GM21381 (cell line): ENCODE data around the gene CDON.
"Not testable (repeated sequence)": the region's sequence is repeated elsewhere in the genome, so short reads cannot be mapped to it uniquely, and the experiment has no call there.

Experiments used
- ATAC-seq: cut with Tn5 transposase; IDR thresholded peaks from one replicate; pipeline ENCODE4 v1.9.1; 2021; ENCODE audit warnings: mild to moderate bottlenecking, moderate library complexity; ENCODE audit not compliant: unreplicated experiment

Gene CDON

DNA sequence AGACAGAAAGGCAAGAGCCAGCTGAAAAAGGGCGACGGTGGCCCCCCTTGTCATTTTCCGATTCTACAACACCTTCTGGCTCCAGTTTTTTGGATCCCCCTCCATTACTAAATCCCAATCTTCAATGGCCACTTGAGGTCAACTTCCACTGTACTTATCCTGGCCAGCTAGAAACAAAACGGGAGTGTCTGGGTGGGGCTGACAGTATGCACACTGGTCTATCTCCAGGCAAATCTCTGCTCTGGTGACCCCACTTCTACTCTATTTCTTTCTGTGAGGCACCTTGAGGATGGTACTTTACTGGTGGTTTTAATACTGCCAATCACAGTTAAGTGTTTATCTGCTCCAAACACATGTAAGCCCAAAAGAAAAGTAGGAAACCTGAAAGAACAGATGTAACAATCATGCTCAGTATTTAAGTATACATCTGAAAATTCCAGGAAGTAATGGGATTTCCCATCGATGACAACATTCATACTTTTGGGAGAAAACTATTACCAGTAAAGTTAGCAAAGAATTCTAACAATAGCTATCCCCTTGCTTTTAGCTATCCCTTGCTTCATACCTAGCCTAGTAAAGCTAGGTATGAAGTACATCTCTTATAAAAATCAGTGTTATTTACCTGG is 16.0 kb downstream of the CDON start:
- no peak for ATAC-seq

DNA sequence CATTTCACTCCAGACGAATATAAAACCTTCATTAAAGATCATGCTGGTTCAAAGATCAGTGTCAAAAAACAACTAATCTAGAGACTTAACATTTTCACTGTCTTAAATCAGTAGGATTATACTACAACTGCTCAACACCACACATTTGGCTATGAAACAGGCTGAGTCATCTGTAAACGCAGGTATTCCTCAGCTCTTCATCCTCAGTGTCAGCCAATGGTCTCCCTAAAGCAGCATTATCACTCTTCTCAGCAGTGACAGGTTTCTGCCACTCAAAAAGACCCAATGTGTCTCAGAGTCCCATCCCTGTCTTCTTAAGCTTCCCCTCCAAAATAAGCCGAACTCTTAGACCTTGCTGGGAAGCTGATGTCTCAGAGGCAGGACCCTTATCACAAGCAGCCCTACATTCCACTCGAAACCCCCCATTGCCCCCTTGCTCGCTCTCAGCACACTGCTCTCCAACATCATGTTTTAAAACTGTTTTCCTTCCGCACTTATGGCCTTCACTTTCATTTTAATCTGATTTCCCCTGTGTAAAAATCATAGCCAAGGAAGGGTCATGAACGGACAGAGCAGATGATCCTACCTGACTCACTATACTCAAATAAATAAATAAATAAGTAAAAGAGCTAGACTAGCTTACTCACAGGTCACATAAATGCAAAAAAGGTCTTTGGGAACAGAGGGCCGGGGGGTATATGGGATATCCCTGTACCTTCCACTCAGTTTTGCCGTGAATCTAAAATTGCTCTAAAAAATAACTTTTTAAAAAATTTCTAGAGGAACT is 23.0 kb downstream of the CDON start:
- no peak for ATAC-seq

DNA sequence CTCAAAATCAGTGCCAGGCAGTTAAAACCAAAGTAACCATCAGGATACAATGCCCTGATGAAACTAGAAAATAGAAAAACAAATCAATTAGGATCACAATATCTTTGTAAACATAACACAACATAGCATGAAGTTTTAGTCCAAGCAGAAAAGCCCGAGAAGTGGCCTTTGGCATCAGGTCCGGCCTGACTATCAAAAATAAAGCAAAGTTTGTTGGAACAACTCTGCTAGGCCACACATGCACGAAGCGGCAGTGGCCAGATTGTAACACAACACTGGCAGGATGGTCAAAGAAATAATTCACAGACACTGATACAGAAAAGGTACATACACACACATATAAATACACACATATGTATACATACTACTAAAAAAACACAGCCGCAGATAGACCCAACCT is 26.9 kb downstream of the CDON start:
- ATAC-seq = no peak

DNA sequence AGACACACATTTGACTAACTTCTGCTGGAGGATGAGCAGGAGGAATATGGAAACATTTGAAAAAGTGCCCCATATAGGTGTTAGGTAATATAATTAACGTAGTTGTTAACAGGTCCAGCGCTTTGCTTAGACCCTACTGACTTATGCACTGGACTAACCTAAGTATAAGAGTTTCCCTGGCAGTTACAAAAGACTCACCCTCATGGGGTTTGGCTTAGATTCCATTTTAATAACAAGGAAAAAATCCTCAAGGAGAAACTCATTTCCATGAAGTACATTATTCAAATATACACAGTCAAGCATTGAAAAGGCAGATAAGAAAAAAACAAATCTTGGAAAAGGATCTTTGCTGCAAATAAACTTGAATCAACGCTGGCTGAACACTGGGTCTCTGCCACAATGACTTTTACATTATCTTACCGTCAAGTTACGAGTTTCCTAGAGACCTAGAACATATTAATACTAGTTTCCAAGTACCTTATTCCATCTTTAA is 27.7 kb downstream of the CDON start:
- no peak for ATAC-seq

DNA sequence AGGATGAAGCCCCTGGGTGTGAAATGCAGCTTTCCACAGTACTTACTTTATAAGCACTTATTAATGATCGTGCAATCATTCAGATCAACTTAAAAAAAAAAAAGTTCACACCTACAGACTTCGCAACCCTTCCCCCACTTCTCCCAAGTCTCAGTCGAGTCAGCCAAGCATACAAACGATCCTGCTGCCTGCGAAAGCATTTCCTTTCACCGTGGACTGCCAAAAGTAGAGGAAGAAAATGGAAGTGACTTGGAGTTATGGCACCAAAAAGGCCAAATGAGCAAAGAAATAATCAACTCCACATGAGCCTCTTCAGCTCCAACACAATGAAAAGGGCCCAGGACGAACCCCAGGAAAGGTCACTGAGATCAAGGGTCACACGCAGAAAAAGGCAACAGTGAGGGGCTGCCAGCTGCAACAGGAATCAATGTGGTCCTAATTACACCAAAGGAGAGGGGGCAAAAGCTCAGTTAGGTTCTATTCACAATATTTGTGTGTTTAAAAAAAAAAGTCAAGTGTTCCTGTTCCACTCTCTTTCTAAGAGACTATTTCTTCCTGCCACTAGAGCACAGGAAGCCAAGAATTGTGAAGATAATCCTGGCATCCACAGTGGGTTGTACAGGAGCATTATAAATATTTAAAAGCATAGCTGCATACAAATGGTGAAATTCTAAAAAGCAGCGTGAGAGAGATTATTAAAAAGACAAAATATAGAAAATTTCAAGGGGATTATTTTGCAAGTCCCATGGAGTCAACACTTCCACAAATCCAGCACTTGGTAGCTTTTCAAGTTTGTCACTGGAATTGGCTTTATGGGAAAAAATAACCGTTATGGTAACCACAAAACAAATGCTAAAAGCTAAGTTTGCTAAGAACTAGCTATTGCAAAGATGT is 28.4 kb downstream of the CDON start:
- no peak for ATAC-seq

DNA sequence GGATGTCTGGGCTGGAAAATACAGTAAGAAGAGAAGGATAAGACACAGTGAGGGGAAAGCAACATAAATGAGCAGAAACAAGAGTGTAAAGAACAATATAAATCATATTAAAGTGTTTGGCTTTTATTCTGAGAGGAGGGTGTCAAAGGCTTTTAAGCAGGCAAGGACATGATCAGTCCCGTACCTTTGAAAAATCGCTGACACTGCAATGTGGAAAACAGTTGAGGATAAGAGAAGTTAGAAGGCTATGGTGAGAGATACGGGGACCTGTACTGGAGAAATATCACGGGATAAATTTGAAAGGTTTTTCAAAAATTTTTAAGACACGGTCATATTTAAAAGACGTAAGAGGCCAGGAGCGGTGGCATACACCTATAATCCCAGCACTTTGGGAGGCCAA is 30.3 kb downstream of the CDON start:
- ATAC-seq = no peak

DNA sequence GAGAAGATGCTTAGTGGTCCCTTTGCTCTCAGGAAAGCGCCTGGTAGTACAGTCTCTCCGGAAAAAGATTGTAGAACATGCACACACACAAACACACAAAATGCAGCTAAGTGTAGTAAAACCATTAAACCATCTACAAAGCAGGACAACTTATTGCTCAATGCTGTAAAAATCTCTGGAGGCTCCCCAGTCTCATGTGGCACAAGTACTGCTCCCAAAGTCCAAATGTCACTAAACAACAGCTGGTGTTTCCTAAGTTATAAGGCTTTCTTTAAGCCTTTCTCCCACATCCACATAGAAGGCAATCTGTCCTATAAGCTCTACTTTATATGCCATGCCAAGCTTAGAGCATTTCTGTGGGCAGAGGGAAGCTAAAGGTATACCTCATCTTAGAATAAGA is 32.9 kb downstream of the CDON start:
- ATAC-seq = no peak

DNA sequence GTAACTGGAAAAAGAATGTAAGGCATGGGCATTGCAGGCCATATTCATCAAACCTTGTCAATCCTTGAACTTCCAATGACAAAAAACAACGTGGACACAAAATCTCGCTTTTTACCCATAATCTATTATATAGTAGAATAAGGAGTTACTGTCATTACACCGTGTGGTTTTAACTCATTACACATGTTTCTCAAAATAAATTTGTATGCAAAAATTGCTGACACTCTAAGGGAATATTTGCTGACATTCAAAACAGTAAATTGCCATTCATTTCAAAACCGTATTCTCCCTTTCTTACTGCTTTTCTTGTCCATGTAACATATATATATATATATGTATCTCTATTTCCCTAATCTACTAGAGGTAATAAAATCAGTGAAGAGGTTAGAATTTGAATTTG is 33.4 kb downstream of the CDON start:
- ATAC-seq = no peak

DNA sequence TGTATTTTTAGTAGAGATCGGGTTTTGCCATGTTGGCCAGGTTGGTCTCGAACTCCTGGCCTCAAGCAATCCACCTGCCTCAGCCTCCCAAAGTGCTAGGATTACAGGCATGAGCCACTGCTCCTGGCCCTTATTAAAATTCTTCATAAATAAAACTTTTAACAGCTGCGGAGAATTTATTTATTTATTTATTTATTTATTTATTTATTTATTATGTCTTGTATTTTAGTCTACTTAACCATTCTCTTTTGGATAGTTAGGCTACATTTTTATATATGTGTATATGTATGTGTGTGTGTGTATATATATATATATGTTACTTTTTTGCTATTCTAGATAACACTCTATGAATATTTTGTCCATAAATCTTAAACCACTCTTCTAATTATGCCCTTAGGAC is 34.1 kb downstream of the CDON start:
- ATAC-seq = not testable (repeated sequence)

DNA sequence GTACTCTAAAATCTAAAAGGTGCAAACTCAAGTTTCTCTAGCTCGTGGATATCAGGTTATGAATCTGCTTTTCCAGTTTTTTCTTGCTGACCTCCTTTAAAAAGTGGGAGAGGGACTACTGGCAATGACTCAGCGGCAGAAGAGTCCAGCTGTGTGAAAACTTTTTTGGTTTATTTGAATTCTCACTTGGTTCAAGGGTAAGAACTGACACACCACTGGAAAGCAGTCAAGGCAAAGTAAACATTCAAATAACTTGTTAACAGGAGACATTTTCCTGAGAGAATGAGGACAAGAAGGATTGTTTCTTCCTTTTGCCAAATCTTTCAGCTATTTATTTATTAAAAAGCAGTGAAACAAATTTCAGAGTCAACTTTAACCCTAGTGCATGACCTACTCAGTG is 36.1 kb downstream of the CDON start:
- no peak for ATAC-seq

DNA sequence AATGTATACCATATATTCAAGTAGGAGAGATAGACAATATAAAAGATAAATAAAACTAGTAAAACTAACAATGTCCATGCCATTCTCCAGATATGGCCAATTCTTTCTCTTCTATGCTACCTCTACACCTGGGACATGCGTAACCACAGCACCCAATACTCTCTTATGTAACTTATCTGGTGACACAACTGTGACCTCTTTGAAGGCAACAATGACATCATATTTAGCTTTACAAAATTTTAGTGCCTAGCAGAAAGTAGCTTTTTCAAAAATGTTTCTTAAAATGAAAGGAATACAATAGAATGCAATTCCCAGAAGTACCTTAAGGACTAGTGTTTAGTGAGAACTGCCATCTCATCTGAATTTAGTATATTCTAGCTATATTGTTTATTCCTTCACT is 36.8 kb downstream of the CDON start:
- no peak for ATAC-seq

DNA sequence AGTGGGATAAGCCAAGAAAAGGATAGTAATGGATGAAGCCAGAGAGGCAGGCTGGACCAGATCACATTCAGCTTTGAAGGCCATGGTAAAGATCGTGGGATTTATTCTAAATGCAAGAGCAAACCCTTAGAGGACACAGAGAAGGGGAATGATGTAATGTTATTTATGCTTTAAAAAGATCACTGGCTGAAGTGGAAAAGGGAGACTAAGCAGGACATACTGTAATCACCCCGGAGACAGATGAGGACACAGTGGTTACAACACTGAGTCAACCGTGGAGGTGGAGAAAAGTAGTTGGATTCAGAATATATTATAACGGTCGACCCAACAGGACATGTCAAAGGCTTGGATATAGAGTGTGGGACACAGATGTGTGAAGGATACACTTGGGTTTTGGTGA is 38.5 kb downstream of the CDON start:
- ATAC-seq = no peak

DNA sequence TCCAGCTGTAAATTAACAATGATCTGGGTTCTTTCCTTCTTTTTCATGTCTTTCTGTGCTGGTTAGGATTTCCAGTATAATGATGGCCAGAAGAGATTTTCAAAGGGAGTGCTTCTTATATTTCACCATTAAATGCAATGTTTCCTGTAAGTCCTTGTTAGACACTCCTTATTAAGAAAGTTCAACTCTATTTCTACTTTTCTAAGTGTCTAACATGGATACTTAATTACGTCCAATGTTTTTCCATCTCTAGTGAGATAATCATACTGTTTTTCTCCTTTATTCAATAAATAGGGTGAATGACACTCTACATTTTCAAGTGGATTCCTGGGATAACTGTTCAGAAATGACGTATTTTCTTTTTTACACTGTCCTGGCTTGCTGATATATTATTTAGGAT is 49.8 kb downstream of the CDON start:
- no peak for ATAC-seq

DNA sequence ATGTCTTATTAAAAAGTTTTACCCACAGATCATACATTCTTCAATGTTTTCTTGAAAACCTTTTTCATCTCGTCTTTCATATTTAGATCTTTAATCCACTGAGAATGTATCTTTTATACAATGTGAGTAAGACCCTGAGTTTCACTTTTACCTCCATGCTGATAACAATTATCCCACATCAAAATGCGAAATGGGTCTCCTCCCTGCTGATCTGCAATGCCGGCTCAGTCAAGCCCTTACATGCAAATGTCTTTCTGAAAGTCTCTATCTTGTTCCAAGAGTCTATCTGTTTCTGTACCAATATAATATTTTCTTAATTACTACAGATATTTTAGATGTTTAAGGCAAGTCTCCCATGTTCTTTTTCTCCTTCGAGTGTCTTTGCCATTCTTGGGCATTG is 50.9 kb downstream of the CDON start:
- no peak for ATAC-seq

DNA sequence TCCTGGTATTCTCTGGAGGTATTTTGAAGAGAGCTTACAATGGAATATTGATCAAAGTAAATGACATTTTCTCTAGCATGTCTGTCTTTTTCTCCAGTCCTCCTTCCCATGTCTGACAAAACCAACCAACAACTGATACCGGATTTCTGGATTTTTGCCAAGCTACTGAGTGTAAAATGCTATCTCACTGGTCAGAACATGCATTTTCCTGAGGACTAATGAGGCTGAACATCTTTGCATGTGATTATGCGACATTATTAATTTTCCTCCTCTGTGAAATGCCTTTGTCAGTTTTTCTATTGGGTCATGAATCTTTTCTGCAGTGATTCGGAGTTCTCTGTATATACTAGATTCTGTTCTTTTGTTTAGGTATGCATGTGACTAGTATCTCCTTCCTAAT is 51.4 kb downstream of the CDON start:
- ATAC-seq = no peak

DNA sequence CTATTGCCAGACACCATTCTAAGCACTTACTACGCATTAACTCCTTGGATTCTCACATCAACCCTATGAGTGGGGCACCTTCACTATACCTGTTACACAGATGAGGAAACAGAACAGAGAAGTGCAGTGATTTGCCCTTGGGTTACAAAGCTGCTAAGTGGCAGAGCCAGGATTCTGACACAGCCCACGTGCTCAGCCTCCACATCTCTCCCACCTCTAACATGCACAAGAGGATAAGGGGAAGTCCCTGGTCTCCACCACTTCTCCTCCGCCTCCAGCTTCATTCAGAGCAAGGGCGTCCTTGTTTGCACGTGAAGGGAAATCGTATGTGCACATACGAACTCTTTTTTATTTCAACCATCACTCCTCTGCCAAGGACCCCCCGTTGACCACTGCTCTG is 53.7 kb downstream of the CDON start:
- no peak for ATAC-seq

DNA sequence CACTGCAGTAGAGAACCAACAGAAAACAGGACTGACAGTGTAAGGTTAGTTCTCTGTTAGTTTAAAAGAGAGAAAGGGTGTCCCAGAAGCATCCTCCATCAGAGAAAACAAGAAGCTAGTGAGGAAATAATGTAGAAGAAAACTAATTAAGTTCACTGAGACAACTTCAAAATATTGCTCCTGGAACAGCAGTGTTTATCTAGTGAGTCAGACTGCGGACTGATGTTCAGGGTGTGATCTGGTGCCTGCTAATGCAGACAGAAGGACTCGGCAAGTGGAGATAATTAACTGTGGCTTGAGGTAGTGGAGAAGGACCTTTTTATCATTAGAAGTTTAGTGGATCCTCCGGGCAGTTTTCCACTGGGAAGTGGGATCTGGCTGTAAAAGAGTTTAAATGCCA is 55.4 kb downstream of the CDON start:
- no peak for ATAC-seq

DNA sequence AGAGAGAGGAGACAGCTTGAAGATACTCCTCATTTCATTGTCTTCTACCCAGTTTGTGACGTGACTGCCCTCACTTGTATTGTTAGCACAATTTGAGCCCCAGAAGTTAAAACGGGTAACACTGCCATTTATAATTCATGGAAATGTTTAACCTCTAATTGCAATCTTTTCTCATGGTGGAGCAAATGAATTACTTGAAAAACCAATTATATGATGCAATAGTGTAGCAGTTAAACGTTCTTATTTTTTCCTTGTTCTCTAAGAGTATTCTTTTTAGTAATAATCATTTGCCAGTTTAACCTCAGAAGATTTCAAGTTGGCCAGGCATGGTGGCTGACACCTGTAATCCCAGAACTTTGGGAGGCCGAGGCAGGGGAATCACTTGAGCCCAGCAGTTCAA is 56.6 kb downstream of the CDON start:
- no peak for ATAC-seq

DNA sequence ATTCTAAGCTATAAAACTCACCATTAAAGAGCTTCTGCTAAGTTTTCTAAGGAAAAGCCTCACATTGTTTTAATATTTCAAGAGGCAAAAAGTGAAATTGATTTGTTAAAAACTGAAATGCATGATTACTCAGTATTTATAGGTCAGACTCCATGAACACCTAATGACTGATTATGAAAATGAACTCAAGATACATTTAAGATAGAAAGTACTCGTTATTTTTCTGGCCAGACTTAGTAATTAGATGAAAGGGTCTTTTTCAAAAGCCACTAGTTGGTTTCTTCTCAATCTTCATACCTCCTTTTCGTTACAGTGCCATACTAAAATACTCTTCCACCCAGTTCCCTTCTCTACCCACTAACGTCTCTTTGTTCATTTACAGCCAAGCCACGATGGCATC is 60.5 kb downstream of the CDON start:
- ATAC-seq = no peak

DNA sequence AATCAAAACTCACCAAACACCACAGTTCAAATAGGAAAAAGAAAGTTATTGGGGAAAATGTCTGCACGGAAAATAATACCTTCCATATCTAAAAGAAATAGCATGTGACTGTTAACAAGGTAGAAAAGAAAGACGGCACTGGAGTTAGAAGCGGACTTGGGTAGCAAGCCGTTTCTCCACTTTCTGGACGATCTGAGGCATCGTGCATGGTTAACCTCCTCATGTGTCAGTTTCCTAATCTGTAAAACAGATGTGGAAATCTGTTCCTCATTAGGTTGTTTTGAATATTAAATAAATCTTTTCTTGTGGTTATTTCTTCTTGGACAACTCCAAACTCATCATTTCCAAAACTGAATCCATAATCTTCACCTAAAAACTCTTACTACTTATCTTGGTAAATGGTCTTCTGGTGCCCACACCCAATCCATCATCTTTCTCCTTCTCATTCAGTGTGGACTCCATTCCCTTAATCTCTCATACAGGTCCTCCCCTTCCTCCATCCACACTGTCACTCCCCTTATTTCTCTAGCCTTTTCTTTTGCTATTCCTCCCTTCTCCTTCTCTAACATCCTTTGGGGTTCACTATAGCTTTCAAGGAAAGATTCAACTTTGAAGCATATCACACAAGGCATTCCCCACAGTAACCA is 63.3 kb downstream of the CDON start:
- no peak for ATAC-seq

DNA sequence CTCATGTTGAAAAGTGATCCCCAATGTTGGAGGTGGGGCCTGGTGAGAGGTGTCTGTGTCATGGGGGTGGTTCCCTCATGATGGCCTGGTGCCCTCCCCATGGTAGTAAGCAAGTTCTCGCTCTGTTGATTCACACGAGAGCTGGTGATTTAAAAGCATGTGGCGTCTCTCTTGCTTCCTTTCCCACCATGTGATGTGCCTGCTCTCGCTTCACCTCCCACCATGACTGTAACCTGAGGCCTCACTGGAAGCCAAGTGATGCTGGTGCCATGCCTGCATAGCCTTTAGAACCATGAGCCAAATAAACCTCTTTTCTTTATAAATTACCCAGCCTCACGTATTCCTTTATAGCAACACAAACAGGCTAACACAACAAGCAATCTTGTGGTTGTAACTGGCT is 64.4 kb downstream of the CDON start:
- no peak for ATAC-seq
